Adrenal gland (tissue), 5 donors: ENCODE measurements around the gene EIF3M.

Experiments used
- POLR2A ChIP-seq, 2 donors: fragments of 450-650 bp; IDR thresholded peaks; one replicate each; pipeline ENCODE4 v1.6.1; 2017; ENCODE audit warnings: antibody characterized with exemption in 2 of 2, mild to moderate bottlenecking in 2 of 2, moderate library complexity in 1 of 2
- TF ChIP-seq, protein P1 (sequence below), 6 experiments: fragments of 450-650 bp in 4 of 6; fragments of 200-600 bp in 2 of 6; sonication (generic) in 1 of 6; IDR thresholded peaks; 1 replicate in 5 of 6; 2 replicates in 1 of 6; pipeline versions ENCODE4 v1.5.1 to v1.8.0; 2016 to 2021; ENCODE audit warnings: antibody characterized with exemption in 6 of 6, mild to moderate bottlenecking in 2 of 6, moderate library complexity in 1 of 6
- donor health status: DM: no; HTN: no; CAD: no.

DNA sequence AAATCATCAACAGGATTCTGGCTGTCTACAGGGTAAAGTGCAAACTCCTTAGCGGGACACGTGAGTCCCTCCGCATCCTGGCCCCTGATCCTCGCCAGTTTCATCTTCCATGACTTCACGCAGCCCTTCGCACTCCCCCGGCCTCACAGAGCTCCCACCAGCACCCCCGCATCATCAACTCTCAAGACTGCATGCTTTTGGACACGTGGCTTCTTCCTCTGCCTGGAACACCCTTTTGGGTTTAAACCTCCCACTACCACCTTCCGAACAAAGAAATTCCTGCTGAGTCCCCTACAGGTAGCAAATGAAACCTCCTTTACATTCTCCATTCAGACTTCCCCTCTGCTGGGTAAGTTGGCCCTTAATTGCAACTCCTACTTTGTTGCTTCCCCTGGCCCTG lies 12.6 kb upstream of the EIF3M start:
- TF ChIP-seq, protein P1, sequence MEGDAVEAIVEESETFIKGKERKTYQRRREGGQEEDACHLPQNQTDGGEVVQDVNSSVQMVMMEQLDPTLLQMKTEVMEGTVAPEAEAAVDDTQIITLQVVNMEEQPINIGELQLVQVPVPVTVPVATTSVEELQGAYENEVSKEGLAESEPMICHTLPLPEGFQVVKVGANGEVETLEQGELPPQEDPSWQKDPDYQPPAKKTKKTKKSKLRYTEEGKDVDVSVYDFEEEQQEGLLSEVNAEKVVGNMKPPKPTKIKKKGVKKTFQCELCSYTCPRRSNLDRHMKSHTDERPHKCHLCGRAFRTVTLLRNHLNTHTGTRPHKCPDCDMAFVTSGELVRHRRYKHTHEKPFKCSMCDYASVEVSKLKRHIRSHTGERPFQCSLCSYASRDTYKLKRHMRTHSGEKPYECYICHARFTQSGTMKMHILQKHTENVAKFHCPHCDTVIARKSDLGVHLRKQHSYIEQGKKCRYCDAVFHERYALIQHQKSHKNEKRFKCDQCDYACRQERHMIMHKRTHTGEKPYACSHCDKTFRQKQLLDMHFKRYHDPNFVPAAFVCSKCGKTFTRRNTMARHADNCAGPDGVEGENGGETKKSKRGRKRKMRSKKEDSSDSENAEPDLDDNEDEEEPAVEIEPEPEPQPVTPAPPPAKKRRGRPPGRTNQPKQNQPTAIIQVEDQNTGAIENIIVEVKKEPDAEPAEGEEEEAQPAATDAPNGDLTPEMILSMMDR (IDR thresholded peaks at IDR 0.05) = no peak
- TF ChIP-seq POLR2A (IDR thresholded peaks at IDR 0.05) = no peak
